CD8-positive, alpha-beta memory T cell (primary cell): ENCODE results near the gene ISYNA1. TPM values are rescaled to one million over a fixed set of nuclear protein-coding genes. Genes with fewer than 3 reads are reported as not detected.

Experiments used
- CTCF ChIA-PET: fragments of 350-600 bp; sonication (Branson Sonifier 250); formaldehyde crosslinking; loops from one replicate; lab custom pipeline; 2021; ENCODE audit warnings: antibody characterized with exemption; lab: Charles Lee
- POLR2A ChIA-PET: fragments of 350-600 bp; sonication (Branson Sonifier 250); formaldehyde crosslinking; loops from one replicate; lab custom pipeline; 2021; ENCODE audit warnings: antibody characterized with exemption; lab: Charles Lee
- DNase-seq, 5 donors: peaks; one replicate each; pipeline versions ENCODE4 v3.0.0 to v3.0.0-alpha.2; 2020 to 2022; ENCODE audit warnings: mixed read lengths in 1 of 5
- H3K27ac ChIP-seq: one replicate; pipeline ENCODE4 v1.7.0; 2013; ENCODE audit warnings: low read depth, mild to moderate bottlenecking, low read length, moderate library complexity
- H3K27me3 ChIP-seq: 2 replicates; pipeline ENCODE4 v1.7.0; 2013; ENCODE audit warnings: low read length, mild to moderate bottlenecking; ENCODE audit not compliant: insufficient read depth, poor library complexity, severe bottlenecking
- H3K36me3 ChIP-seq: 2 replicates; pipeline ENCODE4 v1.7.0; 2013; ENCODE audit warnings: mild to moderate bottlenecking, low read length, moderate library complexity; ENCODE audit not compliant: insufficient read depth
- H3K4me1 ChIP-seq: 2 replicates; pipeline ENCODE4 v1.7.0; 2013; ENCODE audit warnings: mild to moderate bottlenecking, low read length, moderate library complexity; ENCODE audit not compliant: insufficient read depth
- H3K4me3 ChIP-seq: 2 replicates; pipeline ENCODE4 v1.7.0; 2013; ENCODE audit warnings: mild to moderate bottlenecking, low read length
- H3K9me3 ChIP-seq: 2 replicates; pipeline ENCODE4 v1.7.0; 2013; ENCODE audit warnings: mild to moderate bottlenecking, low read length
- H3K27ac Mint-ChIP-seq, 8 donors: one replicate each; pipeline ENCODE4 v1.8.0; 2020 to 2021; ENCODE audit warnings: mixed read lengths in 8 of 8, mild to moderate bottlenecking in 6 of 8, inconsistent platforms in 3 of 8, moderate library complexity in 3 of 8
- H3K27me3 Mint-ChIP-seq, 2 donors: one replicate each; pipeline ENCODE4 v1.8.0; 2020 to 2021; ENCODE audit warnings: mixed read lengths in 2 of 2, mild to moderate bottlenecking in 1 of 2, moderate library complexity in 1 of 2
- H3K36me3 Mint-ChIP-seq, 3 donors: one replicate each; pipeline ENCODE4 v1.8.0; 2020 to 2021; ENCODE audit warnings: mixed read lengths in 3 of 3, inconsistent platforms in 1 of 3, mild to moderate bottlenecking in 1 of 3
- H3K4me1 Mint-ChIP-seq, 3 donors: one replicate each; pipeline ENCODE4 v1.8.0; 2020 to 2021; ENCODE audit warnings: mixed read lengths in 3 of 3, inconsistent platforms in 1 of 3, mild to moderate bottlenecking in 1 of 3
- H3K4me3 Mint-ChIP-seq, 7 donors: one replicate each; pipeline ENCODE4 v1.8.0; 2020 to 2021; ENCODE audit warnings: mixed read lengths in 7 of 7, mild to moderate bottlenecking in 6 of 7, moderate library complexity in 4 of 7, inconsistent platforms in 2 of 7
- H3K9me3 Mint-ChIP-seq, 5 donors: one replicate each; pipeline ENCODE4 v1.8.0; 2020 to 2022; ENCODE audit warnings: mixed read lengths in 5 of 5, mild to moderate bottlenecking in 3 of 5, moderate library complexity in 2 of 5, inconsistent platforms in 1 of 5
- polyA plus RNA-seq: library from polyadenylated mRNA; unstranded; fragments of 300-500 nt; fragmentation: Illumina TruSeq; gene quantifications from one replicate; pipeline ENCODE4 v1.2.3, GENCODE V29; 2021
- total RNA-seq, 2 experiments: library from RNA; stranded (reverse); gene quantifications; one replicate each; pipeline ENCODE4 v1.2.3, GENCODE V29; 2021

The ISYNA1 gene
- total and polyA plus RNA-seq, 3 experiments from 2014 or later: 18.2 to 33.2 (median 20.3) TPM

DNA sequence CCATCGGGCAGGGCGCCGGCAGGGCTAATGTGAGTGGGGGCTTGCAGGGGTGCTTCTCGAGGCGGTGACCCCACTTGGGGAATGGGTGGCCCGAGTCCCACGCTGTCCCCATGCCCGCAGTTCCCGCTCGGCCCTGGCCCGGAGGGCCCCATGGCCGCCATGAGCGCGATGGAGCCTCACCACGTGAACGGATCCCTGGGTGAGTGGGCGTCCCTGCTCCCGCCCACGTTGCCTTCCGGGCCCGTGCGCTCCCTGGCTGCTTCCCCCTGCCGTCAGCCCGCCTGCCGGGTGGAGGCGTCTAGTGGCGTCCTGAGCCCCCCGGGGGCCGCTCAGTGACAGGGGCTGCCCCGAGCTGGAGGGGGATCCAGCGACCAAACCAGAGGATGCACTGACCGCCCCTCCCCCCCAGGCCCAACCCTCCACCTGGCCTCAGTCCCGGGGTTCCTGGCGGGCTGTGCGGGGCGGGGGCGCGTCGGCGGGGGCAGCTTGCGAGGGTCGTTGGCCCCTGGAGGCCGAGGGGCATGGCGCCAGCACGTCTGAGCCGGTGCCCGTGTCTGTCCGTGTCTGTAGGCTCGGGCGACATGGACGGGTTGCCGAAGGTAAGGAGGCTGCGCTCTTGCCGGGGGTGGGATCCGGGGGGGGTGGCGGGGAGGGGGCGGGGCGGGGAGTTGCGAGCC is 4.8 kb downstream of the ISYNA1 start:
- H3K4me3 ChIP-seq: peak overlapping the region; percentile 47
- DNase-seq: peak in 3 of 5 donors; percentile 34 to 67 (median 62)
- H3K4me3 Mint-ChIP-seq: peak overlapping the region in 6 of 7 donors; percentile 41 to 51 (median 46)
- H3K4me1 Mint-ChIP-seq: peaks cover 9 to 52% (median 16%) of the 10 kb centered on the region in 3 donors
- H3K27me3 ChIP-seq: no peaks in the 10 kb centered on the region
- peak overlapping the region; percentile 24 for H3K27ac ChIP-seq
- H3K27ac Mint-ChIP-seq: peak overlapping the region in 3 of 8 donors; percentile 29 to 90 (median 75)
- ChIA-PET CTCF (interaction anchor here (1.6 kb wide), 1 partner anchor 87 kb away, joined by 4 read pairs; no protein-coding TSS in a partner anchor), POLR2A (interaction anchor here (4.6 kb wide), 1 partner anchor 12 kb away, joined by 42 read pairs; the partner anchor contains the start of gene SSBP4)
- no peaks in the 10 kb centered on the region for H3K9me3 ChIP-seq
- H3K36me3 Mint-ChIP-seq: peaks cover 0 to 15% (median 0%) of the 10 kb centered on the region in 3 donors
- H3K9me3 Mint-ChIP-seq: no peaks in the 10 kb centered on the region
- no peaks in the 10 kb centered on the region for H3K36me3 ChIP-seq
- no peaks in the 10 kb centered on the region for H3K27me3 Mint-ChIP-seq
- H3K4me1 ChIP-seq: peaks cover 34% of the 10 kb centered on the region

- Histone ChIP-seq H3K27ac (peak overlapping the region; percentile 24), H3K4me1 (peaks cover 35% of the 10 kb centered on the region), H3K36me3 (no peaks in the 10 kb centered on the region), H3K4me3 (peak overlapping the region; percentile 47), H3K27me3 (no peaks in the 10 kb centered on the region), H3K9me3 (no peaks in the 10 kb centered on the region)
- Mint-ChIP-seq H3K4me3 (peak overlapping the region; percentile 32 to 51 (median 44)), H3K36me3 (peaks cover 0 to 15% (median 0%) of the 10 kb centered on the region in 3 donors), H3K27ac (peak overlapping the region in 6 of 8 donors; percentile 27 to 90 (median 32)), H3K9me3 (no peaks in the 10 kb centered on the region), H3K4me1 (peaks cover 9 to 58% (median 18%) of the 10 kb centered on the region in 3 donors), H3K27me3 (no peaks in the 10 kb centered on the region)
- ChIA-PET POLR2A (interaction anchor here (0.5 kb wide), 1 partner anchor 47 kb away, joined by 6 read pairs; no protein-coding TSS in a partner anchor), CTCF (interaction anchor here (0.9 kb wide), 1 partner anchor 18 kb away, joined by 4 read pairs; no protein-coding TSS in a partner anchor)
- no peak for DNase-seq
These were observed 5.5 kb downstream of the ISYNA1 start for GRCh38 chr19:18432275-18433014.

- H3K4me3 ChIP-seq: no peak overlapping the region
- Mint-ChIP-seq H3K4me1 (peaks cover 9 to 62% (median 18%) of the 10 kb centered on the region in 3 donors), H3K36me3 (peaks cover 0 to 12% (median 0%) of the 10 kb centered on the region in 3 donors), H3K4me3 (peak overlapping the region in 2 of 7 donors; percentile 23 to 41), H3K27ac (peak overlapping the region in 4 of 8 donors; percentile 21 to 97 (median 30)), H3K9me3 (no peaks in the 10 kb centered on the region), H3K27me3 (no peaks in the 10 kb centered on the region)
- no peak for DNase-seq
- H3K36me3 ChIP-seq: no peaks in the 10 kb centered on the region
- no peak overlapping the region for H3K27ac ChIP-seq
- CTCF ChIA-PET: interaction anchor here (0.9 kb wide), 1 partner anchor 19 kb away, joined by 4 read pairs; no protein-coding TSS in a partner anchor
- no peaks in the 10 kb centered on the region for H3K27me3 ChIP-seq
- no peaks in the 10 kb centered on the region for H3K9me3 ChIP-seq
- H3K4me1 ChIP-seq: peaks cover 33% of the 10 kb centered on the region
- POLR2A ChIA-PET: interaction anchor here (0.5 kb wide), 1 partner anchor 48 kb away, joined by 6 read pairs; no protein-coding TSS in a partner anchor
These were observed 6.4 kb downstream of the ISYNA1 start for GRCh38 chr19:18431351-18432197.

DNA sequence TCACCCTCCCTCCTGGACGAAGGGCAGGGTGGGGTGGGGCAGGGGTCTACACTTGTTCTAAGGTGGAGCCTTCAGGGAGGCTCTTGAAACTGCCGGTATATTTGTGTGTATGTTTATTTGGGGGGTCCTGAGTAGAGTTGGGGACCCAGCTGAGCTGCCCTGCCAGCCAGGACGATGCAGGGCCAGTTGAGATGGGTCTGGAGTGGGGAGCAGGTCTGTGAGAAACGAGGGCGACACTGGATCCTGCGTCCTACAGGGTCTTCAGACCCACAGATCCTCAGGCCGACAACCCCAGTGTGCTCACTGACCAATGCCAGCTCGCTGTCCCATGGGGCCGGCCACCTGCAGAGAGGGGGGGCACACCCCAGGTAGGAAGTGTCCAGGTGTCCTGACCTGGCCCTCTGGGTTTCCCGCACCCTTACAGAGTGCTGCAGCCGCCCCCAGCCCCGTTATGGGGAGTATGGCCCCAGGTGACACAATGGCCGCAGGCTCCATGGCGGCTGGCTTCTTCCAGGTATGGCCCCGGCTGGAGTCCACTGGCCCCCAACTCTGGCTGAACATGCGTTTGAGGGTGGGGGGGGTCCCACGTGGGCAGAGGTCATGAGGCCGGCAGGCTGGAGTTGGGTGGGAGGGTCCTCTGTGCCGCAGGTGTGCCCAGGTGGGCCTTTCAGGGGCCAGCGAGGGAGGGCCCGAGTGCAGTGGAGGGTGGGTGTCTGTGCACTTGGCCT is 7.4 kb downstream of the ISYNA1 start:
- Histone ChIP-seq H3K4me1 (peaks cover 33% of the 10 kb centered on the region), H3K4me3 (no peak overlapping the region), H3K27me3 (no peaks in the 10 kb centered on the region), H3K36me3 (no peaks in the 10 kb centered on the region), H3K27ac (no peak overlapping the region), H3K9me3 (no peaks in the 10 kb centered on the region)
- peak in 1 of 5 donors; percentile 53 for DNase-seq
- Mint-ChIP-seq H3K27ac (peak overlapping the region in 7 of 8 donors; percentile 42 to 97 (median 95)), H3K9me3 (no peaks in the 10 kb centered on the region), H3K36me3 (peaks cover 0 to 10% (median 0%) of the 10 kb centered on the region in 3 donors), H3K4me1 (peaks cover 11 to 61% (median 18%) of the 10 kb centered on the region in 3 donors), H3K4me3 (peak overlapping the region in 5 of 7 donors; percentile 38 to 80 (median 73)), H3K27me3 (no peaks in the 10 kb centered on the region)
- ChIA-PET CTCF (interaction anchor here (1.6 kb wide), 1 partner anchor 151 kb away, joined by 4 read pairs; no protein-coding TSS in a partner anchor), POLR2A (no interaction called here)

DNA sequence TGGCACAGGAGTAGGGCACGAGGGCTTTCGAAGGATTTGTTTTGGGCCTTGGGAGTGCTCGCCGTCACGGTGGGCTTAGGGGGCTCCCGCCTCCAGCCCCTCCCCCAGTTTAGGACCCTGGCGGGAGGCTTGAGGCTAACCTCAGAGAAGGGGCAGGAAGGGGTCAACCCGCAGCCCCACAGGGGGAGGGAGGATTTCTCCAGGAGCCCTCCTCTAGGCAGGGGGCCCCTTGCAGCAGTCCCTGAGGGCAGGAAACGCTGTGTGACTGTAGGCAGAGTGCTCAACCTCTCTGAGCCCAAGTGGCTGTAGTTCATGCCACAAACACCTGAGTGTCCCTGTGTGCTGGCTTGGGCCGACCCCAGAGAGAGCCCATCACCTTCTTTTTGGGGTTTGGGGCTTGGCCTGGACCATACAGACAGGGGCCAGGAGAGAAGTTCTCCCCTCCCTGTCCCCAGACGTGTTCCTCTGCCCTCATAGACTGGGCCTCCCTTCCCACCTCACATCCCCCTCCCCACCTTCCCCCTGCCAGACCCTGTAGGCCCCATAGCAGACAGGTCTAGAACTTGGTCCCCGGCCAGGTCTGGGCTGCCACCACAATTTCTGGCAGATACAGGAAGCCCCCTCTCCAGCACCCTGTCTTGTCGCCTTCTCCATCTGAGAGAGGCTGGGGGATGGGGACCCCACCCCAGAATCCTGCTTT is 8.1 kb downstream of the ISYNA1 start:
- H3K36me3 Mint-ChIP-seq: peaks cover 0 to 9% (median 0%) of the 10 kb centered on the region in 3 donors
- H3K27me3 Mint-ChIP-seq: no peaks in the 10 kb centered on the region
- H3K27ac Mint-ChIP-seq: peak overlapping the region; percentile 88 to 99 (median 94)
- Histone ChIP-seq H3K36me3 (no peaks in the 10 kb centered on the region), H3K4me3 (peak overlapping the region; percentile 34), H3K9me3 (no peaks in the 10 kb centered on the region), H3K27me3 (no peaks in the 10 kb centered on the region), H3K4me1 (peaks cover 34% of the 10 kb centered on the region), H3K27ac (peak overlapping the region; percentile 90)
- DNase-seq: peak in 2 of 5 donors; percentile 25 to 59
- H3K4me1 Mint-ChIP-seq: peaks cover 11 to 64% (median 22%) of the 10 kb centered on the region in 3 donors
- ChIA-PET CTCF (interaction anchor here (1.6 to 2.4 kb wide), 2 partner anchors 11 to 150 kb away, joined by 4 to 20 read pairs; partner anchors contain the start of gene SSBP4), POLR2A (interaction anchor here (0.7 to 2.8 kb wide), 4 partner anchors 9 to 277 kb away, joined by 3 to 33 read pairs (median 8); partner anchors contain the start of gene SSBP4)
- peak overlapping the region; percentile 62 to 82 (median 77) for H3K4me3 Mint-ChIP-seq
- no peaks in the 10 kb centered on the region for H3K9me3 Mint-ChIP-seq

DNA sequence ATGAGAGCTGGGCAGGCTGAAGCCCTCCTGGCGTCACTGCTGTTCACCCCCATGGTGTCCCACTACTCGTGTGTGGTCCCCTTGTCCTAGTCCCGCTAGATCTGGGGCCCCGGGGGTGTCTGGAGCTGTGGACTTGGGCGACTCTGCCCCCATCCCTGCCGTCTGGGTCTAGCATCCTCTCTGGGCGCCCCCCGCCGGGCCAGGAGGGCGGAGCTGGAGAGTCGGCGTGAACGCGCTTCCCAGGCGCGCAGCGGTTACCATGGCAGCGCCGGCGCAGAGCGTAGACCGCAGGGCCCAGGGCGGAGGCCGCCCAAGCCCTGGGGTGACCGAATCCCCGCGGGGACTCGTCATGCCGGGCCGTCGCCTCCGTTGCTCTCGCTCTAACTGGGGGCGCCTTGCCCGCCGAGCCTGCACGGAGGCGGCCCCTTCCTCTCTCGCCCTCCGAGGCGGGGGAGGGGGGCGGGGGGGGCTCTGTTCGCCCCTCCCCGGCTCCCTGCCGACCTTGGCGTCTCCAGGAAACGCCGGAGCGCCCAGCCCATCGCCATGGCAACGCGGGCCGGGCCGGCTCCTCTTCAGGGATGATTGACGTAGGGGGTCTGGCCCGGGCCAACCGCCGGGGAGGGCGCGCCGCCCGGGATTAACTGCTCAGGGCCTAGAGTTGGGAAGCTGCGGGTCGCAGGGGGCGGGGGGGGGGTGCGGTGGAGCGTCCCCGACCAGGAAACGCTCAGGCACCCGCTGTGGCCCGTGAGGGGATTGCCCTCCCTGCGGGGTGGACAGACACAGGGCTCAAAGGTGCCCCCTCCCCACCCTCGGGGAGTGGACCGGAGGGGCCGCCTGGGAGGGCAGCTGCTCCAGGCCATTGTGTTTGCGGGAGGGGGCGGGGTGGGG is 8.9 kb downstream of the ISYNA1 start:
- Mint-ChIP-seq H3K27ac (peak overlapping the region; percentile 89 to 99 (median 94)), H3K36me3 (peaks cover 0 to 1% (median 0%) of the 10 kb centered on the region in 3 donors), H3K9me3 (no peaks in the 10 kb centered on the region), H3K4me1 (peaks cover 14 to 64% (median 22%) of the 10 kb centered on the region in 3 donors), H3K4me3 (peak overlapping the region; percentile 26 to 85 (median 75)), H3K27me3 (no peaks in the 10 kb centered on the region)
- CTCF ChIA-PET: interaction anchor here (0.8 to 2.4 kb wide), 5 partner anchors 10 to 149 kb away, joined by 3 to 20 read pairs (median 4); partner anchors contain the start of gene SSBP4
- Histone ChIP-seq H3K27ac (peak overlapping the region; percentile 90), H3K4me1 (peaks cover 36% of the 10 kb centered on the region), H3K36me3 (no peaks in the 10 kb centered on the region), H3K9me3 (no peaks in the 10 kb centered on the region), H3K4me3 (peak overlapping the region; percentile 34), H3K27me3 (no peaks in the 10 kb centered on the region)
- DNase-seq: peak; percentile 86 to 97 (median 92)
- POLR2A ChIA-PET: interaction anchor here (0.5 to 2.8 kb wide), 12 partner anchors 8 to 303 kb away, joined by 3 to 33 read pairs (median 4); partner anchors contain the start of genes JUND, SSBP4 and UBA52
